ENCODE data around the gene PRDM2.
A peak's percentile ranks its signal among the peaks of the same experiment; 100 is the strongest.

DNA sequence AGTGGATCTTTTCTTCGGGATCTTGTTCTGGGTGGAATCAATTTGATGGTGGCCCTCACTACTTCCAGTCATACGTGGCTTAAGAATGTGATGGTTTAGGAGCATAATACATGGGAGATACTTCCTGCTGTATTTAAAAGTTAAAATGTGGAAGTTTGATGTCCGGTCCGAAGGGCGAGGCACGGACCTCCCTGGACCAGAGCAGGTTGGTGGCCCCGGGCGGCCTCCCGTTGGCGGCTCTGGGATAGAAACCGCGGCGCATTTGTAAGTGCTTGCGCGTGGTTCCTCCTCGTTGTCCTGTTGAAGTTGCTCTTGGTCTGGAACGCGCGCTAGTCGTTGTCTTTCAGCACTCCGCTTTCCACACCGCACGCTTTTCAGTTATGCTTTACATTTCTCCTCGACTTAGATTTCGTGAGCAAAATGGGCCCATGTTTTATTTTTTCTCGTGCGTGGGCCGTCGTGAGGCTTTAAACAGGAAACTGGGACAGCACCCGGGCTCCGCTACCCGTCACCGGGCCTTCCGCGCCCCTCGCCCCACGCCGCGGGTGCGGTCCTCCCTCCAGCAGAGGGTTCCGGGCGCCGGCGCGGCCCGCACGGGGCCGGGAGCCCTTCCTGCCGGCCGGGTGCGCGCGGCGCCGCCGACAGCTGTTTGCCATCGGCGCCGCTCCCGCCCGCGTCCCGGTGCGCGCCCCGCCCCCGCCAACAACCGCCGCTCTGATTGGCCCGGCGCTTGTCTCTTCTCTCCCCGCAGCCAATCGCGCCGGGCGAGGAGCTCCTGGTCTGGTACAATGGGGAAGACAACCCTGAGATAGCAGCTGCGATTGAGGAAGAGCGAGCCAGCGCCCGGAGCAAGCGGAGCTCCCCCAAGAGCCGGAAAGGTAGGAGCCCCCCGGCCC, 48.9 kb downstream of the PRDM2 start:
- TF ChIP-seq CTCF (optimal IDR thresholded peaks at IDR 0.05 in 1 of 3, IDR thresholded peaks at IDR 0.05 in 1 of 3, conservative IDR thresholded peaks at IDR 0.05 in 1 of 3; ENCODE audit: extremely low read depth in 1 of 3, insufficient read depth in 2 of 3, low read length in 3 of 3) (peak in 1 of 3 experiments; percentile 39), EZH2 (IDR thresholded peaks at IDR 0.05; ENCODE audit: low read length) (no peak)

All from keratinocyte (primary cell).